Left renal cortex interstitium (tissue), 4 donors: ENCODE results near the gene TRIM52. TPM values are rescaled to one million over a fixed set of nuclear protein-coding genes. Genes with fewer than 3 reads are reported as not detected.

ENCODE experiments used
- DNase-seq, 4 donors: peaks; one replicate each; pipeline ENCODE4 v3.0.0-alpha.2; 2013; ENCODE audit warnings: low read depth in 4 of 4, low spot score in 2 of 4, missing footprints in 1 of 4
- polyA plus RNA-seq, 4 donors: library from polyadenylated mRNA; unstranded; fragments of 120-200 nt; gene quantifications; one replicate each; pipeline ENCODE4 v1.2.1, GENCODE V29; 2013; ENCODE audit not compliant: insufficient read length in 4 of 4

Gene TRIM52
- polyA plus RNA-seq, 4 donors: 17.4 to 52.7 (median 31.4) TPM

DNA sequence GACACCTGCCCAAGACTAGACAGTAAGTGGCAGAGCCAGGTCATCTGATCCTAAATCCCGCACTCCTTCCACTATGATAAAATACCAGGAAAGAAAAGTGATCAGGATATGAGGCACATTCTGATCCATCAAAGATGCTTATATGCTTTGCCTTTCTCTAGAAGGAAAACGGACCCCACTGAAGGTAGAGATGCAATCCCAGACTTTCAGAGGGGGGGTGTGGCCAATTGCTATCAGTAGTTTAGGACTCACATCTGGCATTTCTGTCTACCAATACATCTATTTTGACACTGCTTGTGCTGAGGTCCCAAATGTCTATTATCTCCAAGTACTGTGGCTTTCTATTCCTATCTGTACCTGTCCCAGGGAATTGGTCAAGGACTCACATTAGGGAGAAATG, 1.7 kb downstream of the TRIM52 start:
- no peak for DNase-seq

DNA sequence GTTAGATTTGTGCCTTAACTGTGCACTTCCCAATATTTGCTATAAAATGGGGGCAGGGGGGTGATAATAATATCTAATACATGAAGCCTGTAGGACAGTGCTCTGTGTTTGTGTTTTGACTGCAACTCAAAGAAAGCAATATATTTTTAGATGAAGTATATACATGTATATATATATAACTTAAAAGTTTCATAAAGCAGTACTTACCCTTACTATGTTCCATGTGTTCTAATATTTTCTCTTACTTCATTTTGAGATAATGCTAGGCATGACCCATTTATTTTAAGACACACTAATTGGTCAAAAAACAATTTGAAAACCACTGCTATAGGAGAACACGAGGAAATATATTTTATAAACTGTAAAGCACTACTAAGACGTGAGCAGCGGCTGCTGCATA, 2.4 kb downstream of the TRIM52 start:
- no peak for DNase-seq

DNA sequence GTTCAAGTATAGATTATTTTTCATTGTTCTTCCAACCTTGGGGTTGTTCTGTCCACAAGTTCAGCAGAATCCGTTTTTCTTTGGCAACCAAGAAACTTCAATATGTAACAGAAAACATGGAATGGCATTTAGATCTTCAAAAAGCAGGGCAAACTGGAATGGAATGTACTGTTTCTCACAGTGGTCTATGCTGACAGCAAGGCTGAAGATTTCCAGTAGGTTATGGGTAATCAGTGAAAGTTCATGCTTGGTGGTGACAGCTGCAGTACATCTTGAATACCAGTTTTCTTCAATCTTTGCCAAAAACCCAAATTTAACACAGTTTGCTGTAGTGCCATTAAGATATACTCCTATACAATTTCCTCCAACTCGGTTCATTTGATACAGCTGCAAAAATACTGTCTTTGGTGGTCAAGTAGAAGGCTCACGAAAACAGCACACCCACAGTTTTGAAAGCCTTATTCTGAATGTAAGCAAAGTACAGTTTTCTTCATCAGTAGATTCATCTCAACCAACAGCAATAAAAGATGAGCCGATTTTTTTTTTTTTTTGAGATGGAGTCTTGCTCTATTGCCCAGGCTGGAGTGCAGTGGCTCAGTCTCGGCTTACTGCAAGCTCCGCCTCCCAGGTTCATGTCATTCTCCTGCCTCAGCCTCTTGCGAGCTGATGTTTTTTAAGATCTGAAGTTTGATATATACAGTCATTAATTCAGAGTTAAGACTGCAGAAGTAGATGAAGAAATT, 4.9 kb downstream of the TRIM52 start:
- DNase-seq: no peak

DNA sequence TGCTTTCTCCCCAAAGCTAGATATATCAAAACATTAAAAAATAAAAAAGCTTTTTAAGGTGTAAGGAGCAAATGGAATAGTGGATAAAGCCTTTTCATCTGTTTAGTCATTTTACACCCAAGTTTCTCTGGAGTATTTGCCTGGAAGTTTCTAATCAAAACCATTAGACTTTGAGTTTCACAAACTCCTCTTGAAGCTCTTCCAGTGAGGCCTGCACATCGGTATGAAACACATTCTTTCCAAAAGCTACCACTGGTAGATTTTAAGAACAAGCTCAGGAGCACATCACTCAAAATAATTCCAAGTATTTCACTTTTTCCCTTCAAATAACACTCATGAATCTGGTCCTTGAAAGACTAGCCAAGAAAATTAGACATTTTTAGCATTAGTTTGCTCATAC, 5.7 kb downstream of the TRIM52 start:
- no peak for DNase-seq

DNA sequence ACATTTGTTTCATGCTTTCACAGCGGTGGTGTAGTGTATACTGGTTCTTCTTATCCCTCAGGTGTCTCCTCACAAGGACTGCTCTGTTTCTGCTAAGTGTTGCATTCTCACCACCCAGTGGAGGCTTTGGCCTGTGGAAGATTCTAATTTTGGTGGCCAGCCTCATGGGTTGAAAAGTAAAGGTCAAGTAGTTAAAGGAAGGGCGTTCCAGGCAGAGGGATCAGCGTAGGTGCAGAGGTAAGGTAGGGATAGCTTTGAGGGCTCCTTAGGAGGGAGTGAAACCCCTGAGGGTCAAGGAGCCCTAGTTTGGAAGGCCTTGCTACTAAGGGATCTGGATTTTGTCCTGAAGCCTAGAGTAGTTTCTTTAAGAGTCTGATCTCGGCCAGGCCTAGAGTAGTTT, 12.7 kb downstream of the TRIM52 start:
- no peak for DNase-seq

DNA sequence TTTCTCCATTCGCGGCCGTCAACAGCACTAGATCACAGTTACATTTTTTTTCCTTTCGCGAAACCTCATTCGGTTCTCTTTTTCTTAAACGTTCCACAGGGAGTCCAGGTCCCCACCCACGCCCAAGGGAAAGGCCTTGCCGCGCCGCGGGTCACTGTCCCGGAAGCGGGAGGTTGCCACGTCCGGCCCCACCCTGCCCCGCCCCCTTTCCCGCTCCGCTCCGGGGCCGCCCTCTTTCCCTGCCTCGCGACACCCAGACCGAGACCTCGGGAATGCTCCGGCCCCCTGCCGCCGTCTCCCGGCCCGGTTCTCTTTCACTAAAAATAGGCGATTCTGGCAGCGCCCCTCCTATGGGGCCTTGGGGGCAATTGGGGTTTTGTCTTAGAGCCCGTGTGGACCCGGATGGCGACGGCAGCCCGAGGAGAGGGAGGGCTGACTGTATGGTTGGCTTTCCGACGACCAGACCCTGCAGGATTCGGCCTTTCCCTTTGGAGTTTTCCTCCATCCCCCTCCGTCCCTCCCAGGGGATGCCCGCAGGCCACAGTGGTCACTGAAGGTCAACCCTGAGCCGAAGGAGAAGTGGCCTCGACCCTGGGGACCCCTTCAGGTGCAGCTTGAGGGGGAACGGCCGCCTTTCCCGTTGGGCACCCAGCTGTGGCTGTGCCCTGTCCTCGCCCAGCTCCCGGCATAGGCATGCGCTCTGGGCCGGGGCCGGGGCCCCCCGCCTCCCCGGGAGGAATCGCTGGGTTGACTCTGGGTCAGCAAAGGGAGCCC, 14.5 kb downstream of the TRIM52 start:
- DNase-seq: peak; percentile 64 to 76 (median 72)

DNA sequence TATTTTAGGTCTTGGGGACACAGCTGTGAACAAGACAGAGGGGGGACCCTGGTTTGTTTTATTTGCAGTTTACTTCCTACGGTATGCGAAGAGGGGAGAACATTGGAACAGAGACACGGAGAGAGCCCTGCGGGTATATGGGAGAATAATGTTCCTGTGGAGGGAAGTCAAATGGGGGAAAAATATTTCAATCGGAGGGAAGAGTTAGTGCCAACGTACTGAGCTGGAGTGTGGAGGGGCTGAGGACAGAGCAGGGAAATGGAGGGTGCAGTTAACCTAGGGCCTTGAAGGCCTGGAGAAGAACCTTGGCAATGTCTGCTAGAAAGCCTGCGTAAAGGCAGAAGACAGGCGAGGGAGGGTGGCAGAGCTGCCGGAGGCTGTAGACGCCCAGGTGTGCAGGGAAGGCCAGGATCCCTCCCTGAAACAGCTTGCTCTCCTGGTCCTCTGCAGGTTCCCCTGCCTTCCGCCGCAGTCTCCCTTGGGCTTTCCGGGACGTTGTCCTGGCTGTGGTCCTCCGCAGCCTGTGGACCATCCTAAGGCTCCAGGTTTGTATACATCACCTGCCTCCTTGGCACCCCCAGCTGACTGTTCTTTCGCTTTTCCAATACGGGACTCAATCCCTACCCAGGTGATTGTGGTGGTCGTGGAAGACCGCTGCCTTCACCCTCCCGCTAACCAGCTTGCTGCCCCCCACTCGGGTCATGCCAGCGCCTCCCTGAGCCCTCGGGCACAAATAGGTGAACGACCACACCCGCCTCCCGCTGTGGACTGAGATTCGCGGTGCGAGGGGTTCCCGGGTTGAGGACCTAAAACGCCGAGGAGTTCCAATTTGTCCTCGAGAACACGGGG, 15.3 kb downstream of the TRIM52 start:
- DNase-seq: no peak

DNA sequence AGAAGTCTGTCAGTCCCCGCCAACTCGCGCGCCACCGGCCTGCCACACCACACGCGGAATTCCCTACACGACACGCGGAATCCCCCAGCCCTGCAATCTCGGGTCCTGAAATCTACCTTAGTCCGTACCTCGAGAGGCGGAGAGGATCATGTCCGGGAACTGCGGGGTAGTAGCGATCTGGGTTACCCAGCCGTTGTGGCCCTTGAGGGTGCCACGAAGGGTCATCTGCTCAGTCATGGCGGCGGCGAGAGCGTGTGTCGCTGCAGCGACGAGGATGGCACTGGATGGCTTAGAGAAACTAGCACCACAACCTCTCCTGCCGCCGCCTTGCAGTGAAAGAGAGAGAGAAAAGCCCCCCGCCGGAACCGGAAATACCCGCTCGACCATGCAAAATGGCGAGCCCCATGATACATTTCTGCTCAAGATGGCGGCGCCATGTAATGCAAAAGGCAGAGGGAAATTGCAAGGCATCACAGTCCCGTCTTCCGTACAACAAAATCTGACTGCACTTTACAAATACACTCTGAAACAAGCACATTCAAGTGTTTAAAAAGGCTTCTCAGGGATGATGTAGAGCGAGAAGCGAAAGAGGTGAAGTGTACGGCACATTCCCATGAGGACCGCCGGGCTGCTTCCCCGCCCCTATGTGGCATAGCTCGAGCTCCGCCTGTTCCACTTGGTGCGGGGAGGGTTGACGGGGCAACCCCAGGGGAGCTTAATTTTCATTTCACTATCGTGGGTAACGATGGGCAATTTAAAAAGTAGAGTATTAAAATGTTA, 17.2 kb downstream of the TRIM52 start, which contains the start of gene RACK1:
RACK1 (minus strand) TSS at position 343 of the 780 bp plus-strand sequence; CDS start at position 237, 106 bp downstream.
- DNase-seq: peak; percentile 89 to 99 (median 92)

DNA sequence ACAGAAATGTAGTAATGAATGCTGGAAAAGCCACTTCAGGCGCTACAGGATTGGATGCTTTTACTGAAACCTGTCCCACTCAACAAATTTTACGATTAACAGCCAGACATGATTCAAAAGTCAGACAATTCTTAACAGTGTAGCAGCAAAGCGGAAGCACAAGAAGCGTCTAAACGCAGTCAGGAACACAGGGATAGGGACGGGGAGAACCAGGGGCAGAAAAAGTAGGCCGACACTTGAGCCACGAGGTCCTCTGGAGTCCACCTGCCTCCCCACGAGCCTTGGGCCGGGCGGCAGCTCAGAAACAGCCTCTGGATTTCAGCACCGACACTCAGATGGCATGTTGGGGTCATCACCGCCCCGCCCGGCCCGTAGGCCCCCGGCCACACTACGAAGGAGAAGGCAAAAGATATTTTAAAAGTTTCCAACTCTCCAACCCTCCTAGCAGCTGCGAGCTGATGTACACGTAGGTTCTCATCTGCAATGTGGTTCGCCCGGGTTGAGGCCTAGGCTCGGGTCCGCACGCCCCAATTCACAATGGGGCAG, 17.9 kb downstream of the TRIM52 start:
- DNase-seq: peak in 1 of 4 donors; percentile 62

DNA sequence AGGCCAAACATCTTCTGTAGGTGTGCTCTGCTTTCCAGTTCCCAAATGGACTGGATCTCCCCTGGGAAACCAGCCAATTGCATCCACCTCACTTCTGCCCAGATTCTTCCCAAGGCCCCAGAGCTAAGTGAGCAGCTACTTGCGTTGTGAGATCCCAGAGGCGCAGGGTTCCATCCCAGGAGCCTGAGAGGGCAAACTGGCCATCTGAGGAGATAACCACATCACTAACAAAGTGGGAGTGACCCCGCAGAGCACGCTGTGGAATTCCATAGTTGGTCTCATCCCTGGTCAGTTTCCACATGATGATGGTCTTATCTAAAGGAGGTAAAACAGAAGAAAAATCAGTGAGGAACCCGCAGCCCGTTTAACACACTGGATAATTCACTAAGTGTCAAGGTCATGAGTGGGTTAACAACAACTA, 18.9 kb downstream of the TRIM52 start:
- DNase-seq: no peak

DNA sequence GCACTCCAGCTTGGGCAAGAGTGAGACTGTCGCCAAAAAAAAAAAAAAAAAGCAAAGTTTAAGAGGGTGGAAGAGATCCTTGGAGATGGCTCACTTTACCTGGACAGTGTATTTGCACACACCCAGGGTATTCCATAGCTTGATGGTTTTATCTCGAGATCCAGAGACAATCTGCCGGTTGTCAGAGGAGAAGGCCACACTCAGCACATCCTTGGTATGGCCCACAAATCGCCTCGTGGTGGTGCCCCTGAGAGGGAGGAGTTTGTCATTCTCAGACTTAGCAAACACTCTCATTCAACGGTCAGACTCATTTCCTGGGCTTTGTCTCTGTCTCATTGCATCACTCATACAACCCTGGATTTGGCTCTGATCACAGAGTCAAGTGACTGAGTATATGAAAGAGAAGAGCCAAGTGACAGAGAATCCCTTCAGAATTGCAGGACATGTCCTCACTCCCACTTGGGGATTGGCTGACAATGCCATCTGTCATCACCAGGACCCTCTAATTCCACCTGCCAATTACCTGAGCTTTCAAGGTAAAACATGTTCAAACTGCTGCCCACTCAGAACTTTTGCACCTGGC, 19.5 kb downstream of the TRIM52 start:
- no peak for DNase-seq

DNA sequence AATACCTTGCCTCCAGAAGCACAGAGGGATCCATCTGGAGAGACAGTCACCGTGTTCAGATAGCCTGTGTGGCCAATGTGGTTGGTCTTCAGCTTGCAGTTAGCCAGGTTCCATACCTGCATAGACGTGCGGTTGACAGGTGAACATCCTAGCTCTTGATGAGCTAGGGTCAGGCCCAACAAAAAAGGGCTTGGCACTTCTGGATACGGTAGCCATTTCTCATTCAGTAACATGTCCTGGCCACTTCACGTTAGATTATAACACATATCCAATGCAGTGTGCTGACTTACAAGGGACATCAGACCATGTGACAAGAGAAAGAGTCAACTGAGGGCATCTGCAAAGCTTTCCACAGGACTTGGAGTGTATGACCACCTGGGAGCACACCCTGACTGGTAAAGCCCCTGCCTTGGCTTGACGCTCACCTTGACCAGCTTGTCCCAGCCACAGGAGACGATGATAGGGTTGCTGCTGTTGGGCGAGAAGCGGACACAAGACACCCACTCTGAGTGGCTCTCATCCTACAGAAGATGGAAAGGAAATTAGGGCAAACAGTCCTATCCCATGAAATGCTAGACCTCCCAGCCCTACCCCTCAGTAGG, 21.8 kb downstream of the TRIM52 start:
- DNase-seq: no peak

DNA sequence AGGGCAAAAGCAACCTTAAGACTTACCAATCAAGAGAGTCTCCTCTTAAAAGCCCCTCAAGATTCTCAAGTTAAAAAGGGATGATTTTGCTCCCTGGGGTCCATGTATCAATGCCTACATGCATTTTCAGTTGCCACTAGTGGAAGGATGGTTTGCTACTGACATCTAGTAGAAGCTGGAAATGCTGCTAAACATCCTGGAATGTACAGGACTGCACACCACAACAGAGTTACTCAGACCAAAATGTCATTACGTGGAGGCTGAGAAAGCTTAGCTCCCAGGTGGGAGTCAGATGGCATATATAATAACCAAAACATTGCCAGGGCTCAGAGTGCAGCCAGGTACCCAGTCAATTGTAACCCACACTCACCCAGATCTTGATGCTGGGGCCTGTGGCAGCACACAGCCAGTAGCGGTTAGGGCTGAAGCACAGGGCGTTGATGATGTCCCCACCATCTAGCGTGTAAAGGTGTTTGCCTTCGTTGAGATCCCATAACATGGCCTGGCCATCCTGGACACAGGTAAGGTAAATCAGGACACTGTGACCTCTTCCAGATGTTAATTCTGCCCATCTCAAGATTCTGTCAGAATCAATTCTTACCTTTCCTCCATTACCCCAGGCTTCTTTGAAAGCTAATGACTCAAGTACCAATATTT, 23.1 kb downstream of the TRIM52 start:
- DNase-seq: no peak

DNA sequence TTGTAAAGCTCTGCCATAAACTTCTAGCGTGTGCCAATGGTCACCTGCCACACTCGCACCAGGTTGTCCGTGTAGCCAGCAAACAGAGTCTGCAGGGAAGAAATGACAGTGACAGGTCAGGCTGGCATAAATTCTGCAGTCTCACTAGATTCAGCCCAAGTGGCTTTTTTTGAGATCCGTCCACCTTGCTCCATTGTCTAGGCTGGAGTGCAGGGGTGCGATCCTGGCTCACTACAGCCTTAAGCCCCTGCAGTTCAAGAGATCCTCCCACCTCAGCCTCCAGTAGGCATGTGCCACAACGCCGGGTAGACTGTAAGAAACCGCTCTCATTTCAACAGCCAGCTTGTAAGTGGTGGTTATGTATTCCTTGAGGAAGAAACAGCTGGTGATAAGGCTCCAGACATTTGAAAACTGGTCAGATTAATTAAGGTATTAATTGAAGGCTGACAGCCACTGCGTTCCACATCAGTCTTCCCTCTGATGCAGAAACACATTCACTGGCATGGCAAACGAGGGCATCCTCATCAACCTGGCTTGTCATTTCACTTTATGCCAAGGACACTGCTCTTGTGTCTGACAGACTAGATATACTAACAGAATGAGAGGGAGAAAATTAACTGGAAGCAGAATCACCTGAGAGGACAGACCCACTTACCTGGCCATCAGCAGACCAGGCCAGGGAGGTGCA, 23.8 kb downstream of the TRIM52 start:
- DNase-seq: no peak

DNA sequence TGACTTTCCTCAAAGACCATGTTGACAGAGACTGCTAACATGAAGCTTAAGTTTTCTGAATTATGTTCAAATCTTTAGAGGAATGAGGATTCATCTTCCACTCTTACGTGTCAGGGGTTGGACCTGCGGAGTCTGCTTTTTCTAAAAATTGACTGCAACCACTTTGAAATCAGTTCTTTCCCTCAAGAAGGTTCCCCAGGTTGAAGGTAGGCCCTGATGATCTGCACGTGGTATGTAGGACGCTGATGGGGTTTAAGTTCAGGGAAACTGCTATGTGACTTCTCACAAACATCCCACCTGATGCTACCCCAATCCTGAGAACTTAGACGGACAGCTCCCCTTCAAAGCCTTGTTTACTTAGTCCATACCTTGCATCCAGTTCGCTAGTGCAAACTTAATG, 24.5 kb downstream of the TRIM52 start:
- DNase-seq: no peak

DNA sequence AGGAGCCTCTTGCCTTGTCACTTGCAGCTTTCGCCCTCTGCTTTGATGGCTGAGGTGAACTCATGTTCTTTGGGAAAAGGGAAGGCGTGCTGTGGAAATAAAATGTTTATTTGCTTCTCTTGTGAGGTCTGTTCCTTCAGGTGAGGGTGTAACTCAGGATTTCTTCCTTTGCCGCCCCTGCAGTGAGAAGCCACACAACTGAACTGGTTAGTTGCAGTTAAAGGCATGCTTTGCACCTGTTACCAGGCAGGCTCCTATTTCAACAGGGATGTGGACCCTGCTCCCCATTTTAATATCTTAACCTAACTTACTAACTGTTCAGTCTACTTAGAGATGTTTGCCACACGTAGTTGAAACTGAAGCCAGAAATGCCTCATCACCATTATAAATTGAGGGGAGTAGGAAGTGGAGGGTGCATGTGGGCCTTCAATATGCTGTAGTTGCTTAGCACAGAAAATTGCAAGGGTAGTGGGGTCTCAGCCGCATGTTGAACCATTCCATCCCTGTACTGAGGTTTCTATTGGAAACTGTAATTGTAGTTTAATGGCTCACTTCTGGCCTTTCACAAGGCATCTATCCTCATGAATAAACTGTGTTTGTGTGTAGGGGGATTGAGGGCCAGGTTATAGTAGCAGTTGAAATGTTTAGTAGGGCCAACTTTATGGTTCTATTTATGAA, 25.1 kb downstream of the TRIM52 start:
- no peak for DNase-seq

DNA sequence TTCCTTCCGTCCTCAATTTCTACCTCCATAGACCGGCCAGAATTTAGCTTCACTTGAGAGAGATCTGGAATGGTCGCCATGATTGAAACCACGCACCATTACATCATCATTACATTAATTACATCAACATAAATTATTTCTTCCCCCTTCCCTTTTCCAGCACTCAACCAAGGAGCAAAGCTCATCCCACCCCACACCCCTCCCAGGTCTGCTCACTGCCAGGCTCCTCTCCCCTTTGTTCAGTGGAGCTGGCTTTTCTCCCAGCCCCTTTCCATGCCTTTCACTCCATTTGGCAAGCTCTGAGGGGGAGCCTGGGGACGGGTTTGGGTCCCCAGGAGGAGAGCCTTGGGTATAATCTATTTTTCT, 25.6 kb downstream of the TRIM52 start:
- DNase-seq: no peak
